GM12878 (cell line): Measurements from ENCODE around the gene GALNT17.

Experiments used
- BCLAF1 ChIP-seq: fragments of 450-650 bp; IDR thresholded peaks from 2 replicates; pipeline ENCODE4 v1.6.1; 2017; ENCODE audit warnings: antibody characterized with exemption, mild to moderate bottlenecking, moderate library complexity
- CTCF ChIP-seq, 3 experiments: IDR thresholded peaks in 2 of 3; conservative IDR thresholded peaks in 1 of 3; 2 replicates each; pipeline ENCODE4 v1.5.1; 2011; ENCODE audit warnings: low read depth in 3 of 3, low read length in 3 of 3, mild to moderate bottlenecking in 3 of 3, control low read depth in 2 of 3, moderate library complexity in 2 of 3, inconsistent platforms in 1 of 3, mixed read lengths in 1 of 3; ENCODE audit not compliant: control insufficient read depth in 2 of 3, insufficient read depth in 1 of 3; ENCODE audit errors: extremely low read depth in 1 of 3
- JUND ChIP-seq: IDR thresholded peaks from 2 replicates; pipeline ENCODE4 v1.6.1; 2012; ENCODE audit warnings: low read depth, mild to moderate bottlenecking, low read length, improper control_type of control experiment, moderate library complexity
- MYC ChIP-seq: IDR thresholded peaks from 2 replicates; pipeline ENCODE4 v1.6.1; 2011; ENCODE audit warnings: mild to moderate bottlenecking, low read length, moderate library complexity, inconsistent platforms; ENCODE audit not compliant: insufficient read depth, insufficient replicate concordance, insufficient read length, severe bottlenecking
- NFYA ChIP-seq: IDR thresholded peaks from 2 replicates; pipeline ENCODE4 v1.6.1; 2011; ENCODE audit warnings: low read depth, mild to moderate bottlenecking, low read length, improper control_type of control experiment, borderline replicate concordance
- NR2C2 ChIP-seq: IDR thresholded peaks from 2 replicates; pipeline ENCODE4 v1.6.1; 2011; ENCODE audit warnings: borderline replicate concordance, low read depth; ENCODE audit not compliant: control insufficient read depth, insufficient read length
- POLR2A ChIP-seq: IDR thresholded peaks from 2 replicates; pipeline ENCODE4 v1.6.1; 2011; ENCODE audit warnings: low read depth, mild to moderate bottlenecking, low read length
- RBBP5 ChIP-seq: fragments of 200-600 bp; sonication (generic); conservative IDR thresholded peaks from 2 replicates; pipeline ENCODE4 v1.6.1; 2016
- SMC3 ChIP-seq: IDR thresholded peaks from 2 replicates; pipeline ENCODE4 v1.6.1; 2011; ENCODE audit warnings: low read length, improper control_type of control experiment, borderline replicate concordance
- SUZ12 ChIP-seq: fragments of 200-600 bp; sonication (generic); IDR thresholded peaks from one replicate; pipeline ENCODE4 v1.6.1; 2018; ENCODE audit warnings: antibody characterized with exemption, mild to moderate bottlenecking; ENCODE audit not compliant: unreplicated experiment
- USF2 ChIP-seq: IDR thresholded peaks from 2 replicates; pipeline ENCODE4 v1.6.1; 2011; ENCODE audit warnings: low read depth, low read length, improper control_type of control experiment, borderline replicate concordance
- ZBTB33 ChIP-seq: fragments of 450-650 bp; IDR thresholded peaks from 2 replicates; pipeline ENCODE4 v1.6.1; 2017; ENCODE audit warnings: mild to moderate bottlenecking

- TF ChIP-seq BCLAF1 (no peak), POLR2A (no peak), SUZ12 (no peak), CTCF (IDR thresholded peaks at IDR 0.05 in 2 of 3, conservative IDR thresholded peaks at IDR 0.05 in 1 of 3; ENCODE audit: control insufficient read depth in 2 of 3, extremely low read depth in 1 of 3, insufficient read depth in 1 of 3, low read depth in 3 of 3, low read length in 3 of 3) (no peak), ZBTB33 (no peak), SMC3 (no peak), RBBP5 (no peak), NR2C2 (no peak), MYC (no peak), USF2 (no peak), NFYA (no peak), JUND (no peak)
Observed at GRCh38 chr7:71271203-71271602, 139.3 kb downstream of the GALNT17 start.
